GM18526 (cell line): ENCODE measurements around the gene GAREM1.
A peak's percentile ranks its signal among the peaks of the same experiment; 100 is the strongest.

Source experiments
- POLR2A ChIP-seq: IDR thresholded peaks from 3 replicates; pipeline ENCODE4 v1.6.1; 2011; ENCODE audit not compliant: insufficient read length; ENCODE audit errors: extremely low read depth

GAREM1 gene

DNA sequence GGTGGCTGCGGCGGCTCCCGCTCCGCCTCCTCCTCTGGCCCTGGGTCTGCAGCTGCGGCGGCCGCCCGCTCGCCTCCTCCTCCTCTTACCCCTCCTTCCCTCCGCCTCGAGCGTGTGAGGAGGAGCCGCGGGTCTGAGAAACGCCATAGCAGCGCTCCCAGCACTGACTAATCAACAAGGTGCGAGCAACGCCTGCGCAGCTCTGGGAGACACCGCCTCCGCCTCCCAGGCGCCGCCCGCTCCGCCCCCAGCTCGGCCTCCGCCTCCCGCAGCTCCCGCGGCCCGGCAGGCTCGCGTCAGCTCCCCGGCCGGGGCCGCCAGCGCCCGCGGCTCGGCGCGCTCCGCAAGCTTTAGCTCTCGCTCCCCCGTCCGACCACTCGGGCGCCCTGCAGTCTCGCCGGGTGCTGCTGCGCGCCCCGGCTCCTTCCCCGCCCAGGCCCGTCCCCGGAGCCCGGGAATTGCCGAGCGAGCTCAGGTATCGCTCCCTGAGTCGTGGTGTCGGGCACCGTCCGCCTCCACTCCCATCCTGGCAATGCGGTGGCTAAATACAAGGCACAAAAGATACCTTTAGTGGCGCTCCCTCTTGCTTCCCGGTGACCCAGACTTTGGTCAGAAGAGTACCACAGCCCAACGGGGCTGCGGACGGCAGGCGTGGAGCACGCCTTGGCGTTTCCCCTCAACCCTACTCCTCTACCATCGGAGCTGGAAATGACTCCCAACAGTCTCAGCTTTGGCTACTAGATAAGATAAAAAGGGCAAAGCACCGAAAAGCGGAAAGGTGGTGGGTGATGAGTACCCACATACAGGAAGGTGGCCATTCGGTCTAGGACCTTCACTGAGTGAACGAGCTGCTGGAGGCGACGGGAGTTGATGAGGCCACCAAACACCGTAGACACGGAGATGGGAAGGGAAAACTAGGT lies at the start of gene GAREM1:
GAREM1 (minus strand) TSS at position 169 of the 920 bp plus-strand sequence. CDS start 454 bp downstream, outside the sequence.
- peak; percentile 66 for TF ChIP-seq POLR2A

DNA sequence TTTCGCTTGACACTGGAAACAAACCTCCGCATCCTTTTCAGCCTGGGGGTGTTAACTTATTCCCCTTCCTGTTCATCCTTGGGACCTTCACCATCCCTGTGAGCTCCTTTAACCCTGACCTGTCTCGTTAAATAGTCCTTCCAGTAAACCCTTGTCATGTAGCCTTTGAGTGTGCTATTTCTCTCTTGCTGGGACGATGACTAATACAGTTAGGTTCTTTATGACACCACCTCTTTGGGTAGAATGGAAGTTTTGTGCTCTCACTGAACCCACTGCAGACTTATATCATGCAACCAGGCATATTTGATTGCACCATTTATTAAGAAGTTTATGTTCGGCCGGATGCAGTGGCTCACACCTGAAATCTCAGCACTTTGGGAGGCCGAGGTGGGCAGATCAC lies 40.5 kb upstream of the GAREM1 start:
- no peak for TF ChIP-seq POLR2A

DNA sequence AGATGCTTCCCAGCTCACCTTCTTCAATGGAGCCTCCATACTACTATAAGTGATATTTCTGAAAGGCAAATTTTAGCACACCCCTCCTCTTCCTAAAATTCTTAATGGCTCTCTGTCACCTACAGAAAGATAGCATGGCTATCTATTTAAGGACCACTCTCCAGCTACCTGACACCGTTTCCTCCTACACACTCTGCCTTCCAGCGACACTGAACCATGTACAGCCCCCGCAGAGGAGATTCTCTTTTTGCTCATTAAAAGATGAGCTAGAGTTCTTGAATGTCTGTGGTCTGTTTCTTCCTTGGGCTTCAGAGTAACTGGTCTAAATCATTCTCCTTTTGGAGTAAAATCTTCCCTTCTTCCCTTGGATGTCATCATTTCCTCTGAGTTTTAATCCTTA lies 38.4 kb upstream of the GAREM1 start:
- no peak for TF ChIP-seq POLR2A

DNA sequence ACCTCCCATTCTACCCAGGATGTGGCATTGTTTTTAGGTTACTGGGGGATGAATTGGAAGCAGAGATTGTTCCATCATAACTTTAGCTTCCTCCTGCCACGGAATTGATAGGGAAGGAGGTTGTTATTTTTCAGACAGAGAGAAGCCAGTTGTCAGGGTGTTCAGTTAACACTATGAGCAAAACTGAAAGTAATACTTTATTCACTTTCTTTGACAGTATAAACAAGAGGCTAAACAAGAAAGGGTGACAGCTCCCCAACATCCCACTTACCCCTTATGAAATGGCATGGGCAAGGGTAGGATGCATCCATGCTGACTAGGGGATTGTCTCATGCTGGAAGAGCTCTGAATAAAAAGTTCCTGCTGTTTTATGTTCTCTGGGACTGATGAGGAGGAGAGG lies 36.4 kb upstream of the GAREM1 start:
- TF ChIP-seq POLR2A = no peak

DNA sequence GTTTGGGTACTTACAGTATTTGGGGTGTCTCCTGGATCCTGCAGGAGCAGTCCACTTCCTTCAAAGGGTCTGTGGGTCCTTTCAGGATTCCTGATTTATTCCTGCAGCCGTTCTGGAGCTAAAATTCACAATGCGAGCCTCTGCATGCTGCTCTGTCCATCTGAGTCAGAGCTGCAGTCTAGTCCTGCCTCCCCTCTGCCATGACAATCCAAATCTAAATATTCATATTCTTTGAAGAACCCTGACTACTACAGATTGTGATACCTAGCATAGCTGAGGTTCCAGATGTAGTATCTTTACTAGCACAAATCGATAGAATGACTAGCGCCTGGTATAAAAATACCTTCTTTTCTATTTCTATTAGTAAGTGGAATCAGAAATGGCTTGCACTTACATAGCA lies 31.3 kb upstream of the GAREM1 start:
- TF ChIP-seq POLR2A = no peak

DNA sequence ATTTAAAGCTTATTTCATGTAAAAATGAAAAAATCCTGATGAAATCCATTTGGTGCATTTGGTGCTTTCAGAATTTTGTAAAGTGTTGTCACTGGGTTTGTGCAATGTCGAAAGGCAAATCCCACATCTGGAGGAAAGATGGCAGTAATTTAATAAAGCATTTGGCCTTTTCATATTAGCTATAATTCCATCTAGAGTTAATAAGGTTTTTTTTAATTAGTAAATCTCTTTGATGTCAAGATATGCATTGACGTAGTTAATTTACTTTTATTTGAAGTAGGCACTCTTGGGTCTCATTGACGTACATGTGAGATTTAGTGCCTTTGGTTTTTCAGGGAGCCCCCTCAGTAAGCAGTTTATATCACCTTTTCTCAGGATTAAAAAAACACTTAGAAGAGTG lies 12.3 kb upstream of the GAREM1 start:
- TF ChIP-seq POLR2A = no peak

DNA sequence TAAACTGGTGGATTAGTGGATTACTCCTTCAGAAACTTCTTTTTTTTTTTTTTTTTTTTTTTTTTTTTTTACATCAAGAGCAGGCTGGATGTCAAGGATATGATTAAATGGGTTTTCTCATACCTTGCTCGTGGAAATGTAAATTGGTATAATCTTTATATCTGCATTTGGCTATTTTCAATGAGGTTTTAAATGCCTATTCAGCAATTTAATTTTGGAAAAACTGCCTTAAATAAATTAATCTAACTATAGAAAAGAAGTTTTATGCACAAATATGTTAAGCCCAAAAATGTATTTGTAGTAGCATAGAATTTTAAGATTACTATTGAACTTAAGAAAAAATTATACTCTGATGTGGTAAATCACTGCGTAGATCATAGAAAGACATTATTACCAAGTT lies 11.4 kb upstream of the GAREM1 start:
- no peak for TF ChIP-seq POLR2A

DNA sequence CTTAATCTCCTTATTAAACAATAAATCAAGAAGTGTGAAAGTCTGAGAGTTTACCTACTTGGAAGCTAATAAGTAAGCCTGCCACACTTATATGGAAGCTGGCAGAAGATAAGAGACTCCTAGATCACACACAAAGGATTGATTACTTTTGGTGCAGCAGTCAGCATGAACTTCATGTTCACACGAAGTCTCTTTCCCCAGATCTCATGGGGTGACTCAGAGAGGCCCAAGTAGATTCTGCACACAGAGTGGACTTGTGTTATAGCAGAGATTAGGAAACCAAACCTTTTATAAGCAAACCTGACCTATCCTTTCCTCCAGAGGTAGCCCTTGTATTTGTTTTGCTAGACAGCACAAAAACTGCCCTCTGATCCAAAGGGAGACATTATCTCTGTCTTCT lies 9.9 kb upstream of the GAREM1 start:
- TF ChIP-seq POLR2A = no peak

DNA sequence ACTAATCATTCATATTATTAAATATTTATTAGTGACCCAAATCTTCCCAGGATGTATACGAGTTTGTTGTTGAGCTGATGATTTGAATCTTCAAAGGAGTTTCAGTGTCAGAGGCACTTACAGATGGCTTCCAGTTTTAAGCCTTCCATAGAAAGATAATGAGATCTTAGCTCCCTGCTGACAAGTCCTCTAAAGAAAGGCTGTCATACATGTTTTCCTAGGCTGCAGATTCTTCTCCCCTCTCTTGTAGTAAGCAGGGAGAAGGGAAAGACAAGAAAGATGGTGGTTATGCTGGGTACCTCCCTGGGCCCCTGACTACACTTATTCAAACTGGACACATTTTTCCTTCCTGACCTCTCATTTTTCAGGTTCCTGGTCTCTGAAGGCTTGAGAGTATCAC lies 8.1 kb upstream of the GAREM1 start:
- TF ChIP-seq POLR2A = no peak

DNA sequence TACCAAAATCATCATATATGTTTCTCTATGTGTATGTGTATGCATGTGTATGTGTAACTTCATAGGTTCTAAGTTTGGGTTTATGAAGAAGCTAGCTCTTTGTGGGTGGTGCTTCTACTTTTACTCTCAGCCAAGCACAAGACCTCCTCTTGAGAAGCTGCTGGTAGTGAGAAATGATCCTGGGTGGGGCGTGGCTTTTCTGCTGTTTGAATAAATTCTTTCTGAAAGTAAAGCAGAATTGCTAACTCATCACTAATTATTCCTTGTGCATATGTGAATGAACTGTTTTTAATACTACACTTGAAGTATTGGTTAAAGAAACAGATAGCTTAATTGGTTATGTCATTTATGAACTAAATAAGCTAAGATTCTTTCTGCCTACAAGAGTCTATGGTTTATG lies 7.6 kb upstream of the GAREM1 start:
- no peak for TF ChIP-seq POLR2A

DNA sequence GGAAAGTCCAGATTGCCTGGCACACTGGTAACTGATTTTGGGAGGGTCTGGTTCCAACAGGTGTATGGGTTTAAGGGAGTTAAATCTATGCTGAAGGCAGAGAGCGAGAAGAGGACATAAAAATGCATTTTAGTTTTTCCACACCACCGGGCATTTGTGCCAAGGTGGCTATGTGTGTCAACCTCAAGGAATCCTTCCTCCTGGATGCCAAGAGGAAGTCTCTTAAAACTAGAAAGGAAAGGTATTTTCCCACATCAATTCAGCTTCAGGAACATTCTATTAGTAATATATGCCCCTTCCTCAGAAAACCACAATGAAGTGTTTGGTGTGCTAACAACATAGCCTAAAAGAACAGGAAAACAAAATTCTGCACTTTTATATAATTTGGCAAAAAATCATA lies 5.4 kb upstream of the GAREM1 start:
- no peak for TF ChIP-seq POLR2A

DNA sequence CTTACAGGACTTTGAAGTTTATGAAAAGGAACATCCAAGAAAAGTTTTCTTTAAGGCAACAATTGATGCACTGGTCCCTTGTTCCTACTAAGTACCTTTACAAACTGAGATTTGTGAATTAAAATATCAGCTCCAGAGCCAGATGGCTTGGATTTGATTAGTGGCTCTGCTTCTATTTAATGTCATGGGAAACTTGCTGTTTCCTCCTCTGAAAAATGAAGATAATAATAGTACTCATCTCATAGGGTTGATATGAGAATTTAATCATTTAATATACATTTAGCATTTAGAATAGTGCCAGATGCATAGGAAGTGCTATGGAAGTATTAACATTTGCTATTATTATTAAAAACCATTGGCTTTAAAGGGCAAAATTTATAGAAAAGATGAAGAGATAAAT lies 2.6 kb upstream of the GAREM1 start:
- no peak for TF ChIP-seq POLR2A

DNA sequence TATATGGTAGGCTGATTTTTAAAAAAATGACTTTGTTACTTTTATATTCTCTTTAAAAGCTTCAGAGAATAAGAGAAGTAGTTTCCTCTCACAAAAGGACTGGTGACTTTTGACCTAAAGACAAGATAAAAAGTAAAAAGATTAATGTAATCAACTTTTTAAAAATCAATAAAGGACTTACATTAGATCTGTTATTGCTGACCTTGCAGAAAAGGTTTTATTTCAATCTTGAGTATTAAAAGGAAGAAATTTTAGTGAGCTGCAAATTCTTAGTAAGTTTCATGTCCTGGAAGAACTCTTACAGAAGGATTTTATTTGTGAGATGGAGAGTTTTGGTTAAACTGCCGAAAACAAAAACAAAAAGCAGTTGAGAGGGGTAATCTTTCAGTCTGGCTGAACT lies 2.2 kb upstream of the GAREM1 start:
- no peak for TF ChIP-seq POLR2A

DNA sequence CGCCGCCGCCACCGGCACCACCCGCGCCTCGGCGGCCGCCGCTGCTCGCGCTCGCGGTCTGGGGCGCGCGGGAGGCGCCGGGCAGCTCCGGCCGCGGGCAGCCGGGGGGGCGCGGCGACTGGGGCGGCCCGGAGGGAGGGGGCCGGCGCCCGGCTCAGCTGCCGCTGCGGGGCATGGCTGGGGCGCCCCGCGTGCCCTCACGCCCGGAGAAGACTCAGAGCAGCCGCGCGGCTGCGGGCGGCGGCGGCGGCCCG lies 295 bp downstream of the GAREM1 start:
- no peak for TF ChIP-seq POLR2A

DNA sequence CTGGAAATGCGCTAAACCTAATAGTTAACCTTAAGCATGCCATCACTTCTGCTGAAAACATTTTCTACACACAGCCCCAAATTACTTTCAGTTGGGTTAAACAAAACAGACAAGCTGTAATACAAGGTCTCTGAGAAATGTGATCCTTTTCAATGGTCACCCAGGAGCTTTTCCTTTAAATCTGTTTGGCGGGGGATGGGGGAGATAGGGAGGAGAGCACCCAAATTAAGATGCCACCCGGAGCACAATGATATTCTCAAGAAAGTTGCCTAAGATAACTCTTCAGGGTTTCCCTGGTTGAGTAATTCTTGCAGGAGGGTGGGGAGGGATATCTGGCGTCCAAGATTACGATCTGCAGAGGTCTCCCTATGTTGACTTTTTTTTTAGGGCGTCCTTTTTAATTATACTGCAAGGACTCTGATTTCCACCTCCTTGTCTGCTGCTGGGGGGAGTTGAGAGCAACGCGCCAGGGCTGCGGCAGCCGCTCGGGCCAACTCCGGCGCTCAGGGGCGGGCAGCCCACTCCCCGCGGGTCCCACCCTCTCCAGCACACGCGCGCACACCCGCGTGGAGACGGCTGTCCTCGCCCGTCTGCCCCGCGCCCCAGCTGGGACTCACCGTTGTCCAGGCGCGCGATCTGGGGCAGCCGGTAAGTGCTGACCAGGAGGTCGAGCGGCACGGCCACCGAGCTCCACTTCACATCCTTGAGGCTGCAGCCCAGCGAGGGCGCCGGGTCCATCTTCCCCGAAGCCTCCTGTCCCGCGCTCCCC lies 807 bp downstream of the GAREM1 start:
- TF ChIP-seq POLR2A = no peak

DNA sequence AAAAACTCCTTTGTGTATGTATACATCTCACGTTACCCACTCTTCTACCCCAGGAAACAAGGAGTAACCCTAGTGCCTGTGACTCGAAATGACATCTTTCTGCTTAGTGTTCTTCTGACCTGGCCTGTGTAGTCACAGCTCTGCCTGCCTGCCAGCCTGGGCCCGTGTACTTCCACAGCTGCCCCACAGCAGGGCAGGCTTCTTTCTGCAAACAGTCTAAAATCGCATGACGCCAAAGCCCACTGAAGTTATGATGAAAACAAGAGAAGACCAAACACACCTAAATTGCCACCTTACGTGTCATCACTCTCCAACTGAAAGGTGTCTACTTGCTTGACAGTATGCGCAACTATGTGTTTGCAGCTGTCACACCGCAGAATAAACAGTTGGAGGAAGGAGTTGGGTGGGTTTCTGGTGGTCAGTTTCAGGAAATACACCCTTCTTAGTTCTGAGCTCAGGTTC lies 1.5 kb downstream of the GAREM1 start:
- TF ChIP-seq POLR2A = no peak
